ENCODE measurements around the gene STIM2.

STIM2 gene

GRCh38 chr4:26874110-26874509 is 13.5 kb downstream of the STIM2 start:
- Histone ChIP-seq H3K4me3 (no peak overlapping the region), H3K4me2 (peak overlapping the region; percentile 47; the same call in 1 of the 2 replicates), H4K20me1 (peaks cover 40% of the 10 kb centered on the region), H3K36me3 (peaks cover 56% of the 10 kb centered on the region), H3K9ac (no peak overlapping the region), H3K9me3 (peaks cover 54% of the 10 kb centered on the region), H3K4me1 (peaks cover 43% of the 10 kb centered on the region), H3K27me3 (no peaks in the 10 kb centered on the region), H3K27ac (peak overlapping the region; percentile 42)
- no peak for TF ChIP-seq Cebpa-rat (IDR thresholded peaks at IDR 0.05)

DNA sequence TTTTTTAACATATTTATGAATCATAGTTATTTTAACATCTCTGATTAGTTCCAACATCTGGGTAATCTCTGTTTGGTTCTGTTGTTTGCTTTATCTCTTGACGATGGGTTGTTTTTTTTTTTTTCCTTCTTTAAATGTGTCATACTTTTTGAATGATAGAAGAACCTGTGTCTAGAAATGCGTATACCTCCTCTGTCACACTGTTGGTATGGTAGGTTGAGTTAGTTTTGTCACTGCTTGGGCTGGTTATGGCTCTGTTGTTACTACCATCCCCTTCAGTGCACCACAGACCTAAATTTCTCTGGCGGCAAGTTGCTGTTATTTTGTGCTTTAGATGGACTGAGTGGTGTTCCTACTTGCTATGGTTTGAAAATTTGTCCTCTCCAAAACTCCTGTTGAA is 16.8 kb downstream of the STIM2 start:
- peaks cover 44% of the 10 kb centered on the region for H4K20me1 ChIP-seq
- TF ChIP-seq Cebpa-rat (IDR thresholded peaks at IDR 0.05): no peak
- no peak overlapping the region for H3K27ac ChIP-seq
- H3K4me1 ChIP-seq: peaks cover 40% of the 10 kb centered on the region
- no peak overlapping the region for H3K9ac ChIP-seq
- no peak overlapping the region for H3K4me2 ChIP-seq
- H3K36me3 ChIP-seq: peaks cover 59% of the 10 kb centered on the region
- no peaks in the 10 kb centered on the region for H3K27me3 ChIP-seq
- H3K9me3 ChIP-seq: peaks cover 59% of the 10 kb centered on the region
- no peak overlapping the region for H3K4me3 ChIP-seq

GRCh38 chr4:26877961-26878360 is 17.3 kb downstream of the STIM2 start:
- Histone ChIP-seq H3K4me1 (peaks cover 41% of the 10 kb centered on the region), H3K9ac (no peak overlapping the region), H3K4me3 (no peak overlapping the region), H3K36me3 (peaks cover 55% of the 10 kb centered on the region), H3K27me3 (no peaks in the 10 kb centered on the region), H4K20me1 (peaks cover 46% of the 10 kb centered on the region), H3K9me3 (peaks cover 56% of the 10 kb centered on the region), H3K27ac (no peak overlapping the region), H3K4me2 (no peak overlapping the region)
- no peak for TF ChIP-seq Cebpa-rat (IDR thresholded peaks at IDR 0.05)

DNA sequence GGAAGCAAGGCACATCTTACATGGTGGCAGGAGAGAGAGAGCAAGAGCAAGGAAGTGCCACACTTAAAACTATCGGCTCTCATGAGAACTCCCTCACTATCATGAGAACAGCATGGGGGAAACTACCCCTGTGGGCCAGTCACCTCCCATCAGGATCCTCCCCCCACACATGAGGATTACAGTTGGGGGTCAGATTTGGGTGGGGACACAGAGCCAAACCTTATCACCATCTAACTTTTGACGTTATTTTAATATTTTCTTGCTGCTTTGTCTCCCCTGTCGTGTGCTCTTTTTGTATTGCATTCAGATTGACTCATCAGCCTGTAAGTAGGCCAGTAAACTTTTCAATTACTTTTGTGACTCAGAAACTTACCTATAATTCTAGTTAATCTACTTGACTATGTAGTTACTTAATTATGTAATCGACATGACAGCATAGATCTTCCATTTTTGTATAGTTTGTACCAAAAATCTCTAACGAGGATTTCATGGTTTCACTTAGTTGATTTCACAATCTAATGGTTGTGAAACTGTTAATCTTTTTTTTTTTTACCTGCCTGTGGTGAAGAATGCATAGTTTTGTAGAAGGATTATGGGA is 18.3 kb downstream of the STIM2 start:
- Histone ChIP-seq H3K4me2 (no peak overlapping the region), H3K36me3 (peaks cover 46% of the 10 kb centered on the region), H3K27me3 (no peaks in the 10 kb centered on the region), H3K4me1 (peaks cover 40% of the 10 kb centered on the region), H3K4me3 (no peak overlapping the region), H3K9me3 (peaks cover 47% of the 10 kb centered on the region), H3K9ac (no peak overlapping the region), H4K20me1 (peaks cover 37% of the 10 kb centered on the region), H3K27ac (no peak overlapping the region)
- TF ChIP-seq Cebpa-rat (IDR thresholded peaks at IDR 0.05): peak; percentile 7; the same call in 1 of the 2 replicates

DNA sequence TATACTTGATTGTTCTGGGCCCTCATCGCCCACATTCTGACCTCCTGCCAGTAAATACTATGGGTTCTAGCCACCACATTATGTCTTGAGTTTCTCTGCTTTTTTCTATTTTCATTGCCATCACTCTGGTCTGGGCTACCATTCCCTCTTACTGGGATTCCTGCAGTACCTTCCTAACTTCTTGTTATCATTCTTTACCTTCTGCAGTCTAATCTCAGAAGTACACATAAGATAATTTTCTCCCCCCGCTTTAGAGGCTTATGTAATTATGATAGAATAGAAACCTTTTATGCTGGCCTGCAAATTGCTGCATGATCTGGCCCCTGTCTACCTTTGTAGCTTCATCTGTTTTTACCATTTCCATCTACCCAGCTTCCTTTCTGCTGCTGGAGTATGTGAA is 19.2 kb downstream of the STIM2 start:
- TF ChIP-seq Cebpa-rat (IDR thresholded peaks at IDR 0.05): no peak
- peaks cover 43% of the 10 kb centered on the region for H3K9me3 ChIP-seq
- H3K36me3 ChIP-seq: peaks cover 41% of the 10 kb centered on the region
- no peaks in the 10 kb centered on the region for H3K27me3 ChIP-seq
- H3K9ac ChIP-seq: no peak overlapping the region
- H3K4me3 ChIP-seq: no peak overlapping the region
- peaks cover 45% of the 10 kb centered on the region for H3K4me1 ChIP-seq
- H3K27ac ChIP-seq: no peak overlapping the region
- peaks cover 28% of the 10 kb centered on the region; the same call in 1 of the 2 replicates for H4K20me1 ChIP-seq
- H3K4me2 ChIP-seq: no peak overlapping the region

GRCh38 chr4:26884026-26884425 is 23.4 kb downstream of the STIM2 start:
- peak overlapping the region; percentile 86 for H3K4me2 ChIP-seq
- peak overlapping the region; percentile 50 for H3K4me3 ChIP-seq
- H3K4me1 ChIP-seq: peaks cover 69% of the 10 kb centered on the region
- peaks cover 29% of the 10 kb centered on the region for H3K36me3 ChIP-seq
- no peak for TF ChIP-seq Cebpa-rat (IDR thresholded peaks at IDR 0.05)
- peak overlapping the region; percentile 64 for H3K9ac ChIP-seq
- peak overlapping the region; percentile 79 for H3K27ac ChIP-seq
- peaks cover 26% of the 10 kb centered on the region for H3K9me3 ChIP-seq
- peaks cover 42% of the 10 kb centered on the region for H4K20me1 ChIP-seq
- H3K27me3 ChIP-seq: no peaks in the 10 kb centered on the region

GRCh38 chr4:26884486-26884988 is 23.9 kb downstream of the STIM2 start:
- H3K9ac ChIP-seq: peak overlapping the region; percentile 64
- H3K9me3 ChIP-seq: peaks cover 28% of the 10 kb centered on the region
- H3K4me1 ChIP-seq: peaks cover 68% of the 10 kb centered on the region
- peaks cover 29% of the 10 kb centered on the region for H3K36me3 ChIP-seq
- H3K4me3 ChIP-seq: peak overlapping the region; percentile 50
- no peak for TF ChIP-seq Cebpa-rat (IDR thresholded peaks at IDR 0.05)
- H3K4me2 ChIP-seq: peak overlapping the region; percentile 86
- H4K20me1 ChIP-seq: peaks cover 37% of the 10 kb centered on the region
- peak overlapping the region; percentile 79 for H3K27ac ChIP-seq
- no peaks in the 10 kb centered on the region for H3K27me3 ChIP-seq

GRCh38 chr4:26885912-26886274 is 25.3 kb downstream of the STIM2 start:
- Histone ChIP-seq H3K36me3 (peaks cover 36% of the 10 kb centered on the region), H3K4me2 (peak overlapping the region; percentile 74), H4K20me1 (peaks cover 30% of the 10 kb centered on the region), H3K9me3 (peaks cover 37% of the 10 kb centered on the region), H3K4me3 (no peak overlapping the region; the same call in 1 of the 2 replicates), H3K27ac (0 out of 2 replicates have a peak overlapping the region, but pooled peaks have one; percentile 37), H3K27me3 (no peaks in the 10 kb centered on the region), H3K9ac (no peak overlapping the region), H3K4me1 (peaks cover 62% of the 10 kb centered on the region)
- no peak for TF ChIP-seq Cebpa-rat (IDR thresholded peaks at IDR 0.05)

- H3K9ac ChIP-seq: no peak overlapping the region
- H3K9me3 ChIP-seq: peaks cover 45% of the 10 kb centered on the region
- H3K27me3 ChIP-seq: no peaks in the 10 kb centered on the region
- peaks cover 44% of the 10 kb centered on the region for H3K36me3 ChIP-seq
- H3K4me1 ChIP-seq: peaks cover 50% of the 10 kb centered on the region
- H3K4me3 ChIP-seq: no peak overlapping the region
- H4K20me1 ChIP-seq: peaks cover 27% of the 10 kb centered on the region
- H3K27ac ChIP-seq: no peak overlapping the region
- no peak for TF ChIP-seq Cebpa-rat (IDR thresholded peaks at IDR 0.05)
- peak overlapping the region; percentile 74 for H3K4me2 ChIP-seq
Measured at GRCh38 chr4:26887143-26887542, 26.5 kb downstream of the STIM2 start.

- peaks cover 51% of the 10 kb centered on the region for H3K36me3 ChIP-seq
- H3K9ac ChIP-seq: no peak overlapping the region
- H3K4me2 ChIP-seq: no peak overlapping the region
- no peak for TF ChIP-seq Cebpa-rat (IDR thresholded peaks at IDR 0.05)
- no peak overlapping the region for H3K4me3 ChIP-seq
- H3K27ac ChIP-seq: no peak overlapping the region
- peaks cover 43% of the 10 kb centered on the region for H3K4me1 ChIP-seq
- H4K20me1 ChIP-seq: peaks cover 27% of the 10 kb centered on the region
- peaks cover 52% of the 10 kb centered on the region for H3K9me3 ChIP-seq
- no peaks in the 10 kb centered on the region for H3K27me3 ChIP-seq
Measured at GRCh38 chr4:26887809-26888208, 27.2 kb downstream of the STIM2 start.
